DMS 273 treated with DMSO at 0.1 percent for 48 hours (cell line): Measurements from ENCODE around the gene DDX53.

Experiments
- DNase-seq: peaks from one replicate; lab custom pipeline; 2025; lab: John Stamatoyannopoulos, UW

Gene DDX53

GRCh38 chrX:23048806-23049573, 49.2 kb downstream of the DDX53 start:
- no peak for DNase-seq

- no peak for DNase-seq
Observed at GRCh38 chrX:23052324-23052723, 52.6 kb downstream of the DDX53 start.
